Fibroblast of gingiva (primary cell): ENCODE results near the gene LMO3.
"Not testable (repeated sequence)": the region's sequence is repeated elsewhere in the genome, so short reads cannot be mapped to it uniquely, and the experiment has no call there.

Source experiments
- DNase-seq: peaks from one replicate; pipeline ENCODE4 v3.0.0-alpha.2; 2011; ENCODE audit warnings: low read depth

The LMO3 gene

DNA sequence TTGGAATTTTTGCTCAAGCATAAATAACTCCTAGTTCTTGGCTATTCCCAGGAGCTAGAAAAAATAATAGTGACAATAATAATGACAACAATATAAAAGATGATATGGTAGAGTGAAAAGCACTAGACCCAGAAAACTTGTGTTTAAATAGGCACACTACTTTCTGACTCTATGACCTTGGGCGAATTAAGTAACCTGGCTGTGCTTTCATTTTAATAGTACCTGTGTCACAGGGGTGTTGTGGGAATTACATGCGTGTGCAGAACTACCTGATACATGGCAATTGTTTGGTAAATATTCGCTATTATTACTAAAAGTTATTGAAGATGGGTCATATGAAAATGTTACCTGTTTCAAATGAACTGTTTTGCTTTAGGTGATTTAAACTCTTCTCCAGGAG lies 60.1 kb downstream of the LMO3 start:
- DNase-seq = no peak

DNA sequence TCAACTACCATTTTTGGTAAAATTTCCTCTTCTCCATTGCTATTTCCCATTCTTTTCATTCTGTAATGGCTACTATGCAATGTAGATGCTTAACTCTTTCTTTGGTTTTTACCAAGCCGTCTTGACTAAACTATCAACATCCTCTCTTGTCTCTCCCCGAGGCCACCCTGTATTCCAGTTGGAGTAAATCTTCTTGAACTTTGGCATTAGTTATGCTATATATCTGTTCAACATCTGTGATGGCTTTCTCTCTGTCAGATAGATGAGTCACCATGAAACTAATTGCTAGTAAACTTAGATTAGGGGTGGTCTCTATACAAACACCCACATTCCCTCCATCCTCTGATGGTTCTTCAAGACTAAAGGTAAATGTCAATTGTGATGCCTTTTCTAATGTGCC lies 63.4 kb downstream of the LMO3 start:
- DNase-seq = no peak

DNA sequence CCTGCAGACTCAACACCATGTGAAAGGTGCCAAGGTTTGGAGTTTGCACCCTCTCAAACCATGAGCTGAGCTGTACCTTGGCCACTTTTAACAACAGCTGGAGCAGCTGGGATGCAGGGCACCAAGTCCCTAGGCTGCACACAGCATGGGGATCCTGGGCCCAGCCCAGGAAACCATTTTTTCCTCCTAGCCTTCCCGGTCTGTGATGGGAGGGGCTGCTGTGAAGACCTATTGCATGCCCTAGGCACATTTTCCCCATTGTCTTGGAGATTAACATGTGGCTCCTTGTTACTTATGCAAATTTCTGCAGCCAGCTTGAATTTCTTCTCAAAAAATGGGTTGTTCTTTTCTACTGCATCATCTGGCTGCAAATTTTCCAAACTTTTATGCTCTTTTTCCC lies 68.3 kb downstream of the LMO3 start:
- not testable (repeated sequence) for DNase-seq

DNA sequence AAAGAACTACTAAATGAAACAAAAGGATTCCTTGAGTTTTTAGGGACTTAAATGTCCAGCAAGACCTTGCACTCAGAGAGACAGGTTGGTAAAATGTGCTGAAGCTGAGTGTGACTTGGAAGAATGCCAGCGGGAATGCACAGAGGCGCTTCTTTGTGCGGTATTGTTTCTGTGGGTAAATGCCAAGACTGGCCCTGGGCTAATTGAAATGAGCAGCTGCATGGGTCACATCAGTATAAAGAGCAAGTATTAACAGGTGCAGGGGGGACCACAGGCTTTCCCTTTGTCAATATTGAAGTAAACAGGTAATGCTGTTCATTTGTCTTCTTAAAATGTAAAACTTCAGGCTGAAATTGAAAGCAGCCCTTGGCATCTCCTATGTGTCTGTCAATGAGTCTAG lies 74.3 kb downstream of the LMO3 start:
- DNase-seq = no peak

DNA sequence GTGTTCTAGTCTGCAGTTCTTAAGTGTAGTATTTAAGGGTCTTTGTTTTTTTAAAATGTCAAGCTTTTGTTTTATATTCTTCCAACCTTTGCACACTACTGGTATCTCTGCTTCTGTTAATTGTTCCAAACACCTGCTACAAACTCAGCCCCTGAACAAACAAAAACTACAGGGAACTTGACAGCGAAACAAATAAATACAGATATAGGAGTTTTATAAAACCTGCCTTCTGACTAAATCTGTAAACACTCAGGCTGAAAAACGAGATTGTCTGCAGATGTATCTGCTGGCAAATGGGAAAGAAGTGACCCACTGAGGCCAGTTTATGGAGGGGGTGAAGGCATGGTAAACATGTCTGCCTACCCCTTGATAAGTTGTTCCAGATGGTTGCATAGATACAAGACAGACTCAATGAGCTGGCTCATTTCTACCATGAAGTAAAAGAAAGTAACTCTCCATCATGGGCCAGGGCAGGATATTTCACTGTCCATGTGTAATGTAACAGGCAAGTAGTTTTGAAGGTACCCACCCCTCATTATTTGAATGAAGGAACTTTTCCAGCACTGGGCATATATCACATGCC lies 75.6 kb downstream of the LMO3 start:
- no peak for DNase-seq

DNA sequence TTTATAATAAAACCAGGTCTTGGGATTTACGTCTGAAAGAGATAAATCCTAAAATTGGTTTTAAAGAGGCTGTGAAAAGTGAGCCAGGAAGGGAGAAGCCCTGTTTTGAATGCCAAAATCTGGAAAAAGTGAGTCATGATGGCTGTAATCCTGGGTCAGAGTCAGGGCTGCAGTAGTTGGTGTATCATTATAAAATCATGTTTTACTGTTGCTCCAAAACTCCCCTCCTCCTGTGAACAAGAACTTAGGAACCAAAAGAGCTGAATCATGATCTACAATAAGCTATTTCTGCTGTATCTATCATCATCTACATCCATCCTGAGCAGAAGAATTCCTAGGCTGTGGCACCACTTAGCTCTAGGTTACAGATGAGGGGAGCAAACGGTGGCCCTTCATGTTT lies 79.3 kb downstream of the LMO3 start:
- DNase-seq = peak; percentile 91

DNA sequence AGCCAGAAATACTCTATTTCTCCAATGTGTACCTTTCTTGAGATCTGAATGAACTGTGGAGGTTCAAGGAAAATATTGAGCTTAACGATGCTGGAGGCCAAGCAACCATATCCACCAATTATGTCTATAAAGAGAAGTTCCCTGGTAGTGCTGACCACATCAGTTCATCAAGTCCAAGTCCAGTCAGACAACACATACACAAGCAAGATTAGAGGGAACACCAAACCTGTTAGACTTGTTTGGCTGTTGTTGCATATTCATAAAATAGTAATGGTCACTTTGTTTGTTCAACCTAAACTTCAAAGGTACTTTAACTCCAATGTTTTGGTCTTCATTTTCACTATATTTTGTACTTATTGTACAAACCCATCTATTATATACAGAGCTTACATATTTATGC lies 81.6 kb downstream of the LMO3 start:
- DNase-seq = no peak

DNA sequence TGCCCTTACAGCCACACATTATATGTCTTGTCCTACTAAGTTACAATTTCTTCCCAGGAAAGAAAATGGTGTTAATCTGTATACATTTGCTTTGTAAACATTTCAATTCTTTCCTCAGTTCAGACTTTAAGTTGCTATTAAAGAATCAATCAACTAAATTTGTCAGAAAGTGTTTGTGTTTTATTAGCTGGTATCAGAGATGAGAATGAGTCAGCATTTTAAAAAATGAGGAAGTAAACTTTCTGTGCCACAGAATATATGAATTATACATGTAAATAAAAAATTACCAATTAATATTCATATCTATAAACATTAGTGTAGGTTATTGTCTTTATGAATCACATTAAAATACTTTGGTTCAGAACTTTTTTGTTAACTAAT lies 82.0 kb downstream of the LMO3 start:
- DNase-seq = no peak

DNA sequence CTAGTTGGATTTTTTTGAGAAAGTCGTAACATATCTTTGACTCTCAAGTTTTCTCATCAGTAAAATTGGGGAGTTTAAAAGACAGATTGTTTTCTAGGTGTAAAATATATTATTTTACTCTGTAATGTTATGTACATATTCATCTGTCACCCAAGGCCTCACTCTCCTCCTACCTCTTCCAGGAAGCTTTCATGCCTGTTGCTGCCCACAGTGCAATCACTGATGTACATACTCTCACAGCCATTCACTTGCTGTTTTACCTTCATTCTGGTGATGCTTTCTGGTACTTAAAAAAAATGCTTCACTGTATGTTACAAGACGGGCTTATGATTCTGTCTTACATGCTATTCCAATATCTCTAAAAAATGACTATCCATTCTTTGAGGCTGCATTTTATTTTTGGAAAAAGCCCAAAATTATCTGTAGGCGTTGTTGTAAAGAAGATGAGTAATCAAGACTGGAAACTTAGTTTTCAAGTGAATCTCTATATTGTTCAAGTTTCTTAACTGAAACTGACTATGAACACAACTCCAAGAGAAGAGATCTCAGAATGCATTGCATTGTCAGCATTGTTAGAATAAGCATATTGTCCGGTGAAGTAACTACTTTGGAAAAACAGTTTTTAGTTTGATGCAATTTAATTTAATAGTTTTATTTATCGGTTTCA lies 82.5 kb downstream of the LMO3 start:
- no peak for DNase-seq

DNA sequence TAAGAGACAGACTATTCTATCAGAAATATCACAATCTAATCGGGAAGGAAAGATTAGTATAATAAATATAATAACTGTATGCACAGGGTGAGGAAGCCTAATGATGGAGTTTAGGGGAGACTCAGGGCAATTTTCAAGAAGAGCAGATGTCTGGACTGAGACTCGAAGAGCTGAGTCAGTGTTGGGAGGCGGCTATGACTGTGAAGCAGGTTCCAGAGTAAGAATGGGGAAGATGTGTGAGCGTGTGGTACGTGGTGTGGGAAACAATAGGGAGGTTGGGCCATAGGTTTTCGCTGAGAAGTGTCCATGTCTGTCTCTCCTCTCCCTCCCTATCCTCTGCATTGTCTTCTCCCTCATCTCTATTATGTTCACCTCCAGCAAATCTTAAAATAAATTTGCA lies 85.6 kb downstream of the LMO3 start:
- no peak for DNase-seq

DNA sequence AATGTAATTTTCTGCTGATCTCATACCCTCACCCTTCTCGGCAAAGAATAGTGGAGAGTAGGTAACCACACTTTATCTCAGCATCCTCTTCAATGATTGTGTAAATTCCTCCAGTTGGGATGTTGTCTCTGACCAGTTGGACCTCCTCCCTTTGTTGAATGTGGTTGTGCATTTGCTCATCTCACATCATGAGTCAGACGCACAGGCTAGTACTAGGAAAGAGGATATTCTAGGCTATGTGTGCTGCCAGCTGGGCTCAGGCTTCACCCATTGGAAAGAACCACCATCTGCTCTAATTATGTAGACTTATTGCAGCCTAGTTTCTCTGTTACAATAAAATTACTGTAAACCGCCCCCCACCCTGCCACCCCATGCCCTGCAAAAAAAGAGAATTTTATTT lies 90.3 kb downstream of the LMO3 start:
- DNase-seq = peak; percentile 63

DNA sequence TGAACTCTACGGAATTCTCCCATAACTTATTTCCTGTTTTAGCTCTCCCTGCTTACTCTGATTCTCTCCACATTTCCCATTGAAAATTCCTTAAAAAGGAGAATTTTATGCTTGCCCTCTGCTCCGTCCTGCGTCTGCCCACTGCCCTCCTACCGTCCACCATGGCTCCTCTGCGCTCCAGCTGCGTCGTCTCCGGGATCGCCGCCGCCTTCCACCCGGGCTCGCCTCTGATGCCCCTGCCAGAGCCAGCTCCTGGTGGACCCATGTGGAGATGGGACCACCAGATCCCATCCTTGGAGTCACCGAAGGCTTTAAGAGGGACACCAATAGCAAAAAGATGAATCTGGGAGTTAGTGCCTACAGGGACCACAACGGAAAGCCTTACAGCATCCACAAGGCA lies 92.7 kb downstream of the LMO3 start:
- DNase-seq = no peak

DNA sequence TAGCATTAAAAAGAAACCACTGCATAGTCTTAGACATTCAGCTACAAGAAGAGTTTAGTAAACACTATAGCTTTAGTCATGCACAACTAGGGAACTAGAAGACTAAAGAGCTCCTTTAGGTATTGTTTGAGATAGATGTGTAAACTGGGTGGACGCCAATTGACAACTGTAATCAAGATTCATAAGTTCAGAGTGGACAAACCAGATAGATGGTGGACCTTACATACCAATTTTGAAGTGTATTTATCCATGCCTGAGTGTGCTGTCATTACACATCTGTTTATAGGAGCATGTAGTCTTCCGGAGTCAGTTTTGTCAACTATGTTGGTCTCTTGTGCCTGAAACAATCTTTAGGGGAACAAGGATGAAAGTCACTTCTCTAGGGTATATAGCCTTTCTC lies 96.6 kb downstream of the LMO3 start:
- DNase-seq = no peak

DNA sequence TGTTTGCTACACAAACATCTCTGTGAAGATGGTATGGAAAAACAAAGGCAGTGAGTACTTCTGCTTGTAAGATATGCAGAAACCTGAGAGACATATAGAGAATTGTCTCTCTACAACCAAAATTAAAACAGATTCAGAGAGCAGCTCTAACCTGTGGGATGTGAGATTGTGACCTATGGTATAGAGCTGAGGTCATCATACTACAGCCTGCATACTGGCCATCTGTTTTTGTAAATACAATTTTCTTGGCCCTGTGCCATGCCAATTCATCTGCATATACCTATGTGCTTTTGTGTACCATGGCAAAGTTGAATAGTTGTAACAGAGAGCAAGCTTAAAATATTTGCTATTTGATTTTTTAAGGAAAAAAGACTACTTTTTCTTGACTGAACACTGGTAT lies 99.6 kb downstream of the LMO3 start:
- no peak for DNase-seq

DNA sequence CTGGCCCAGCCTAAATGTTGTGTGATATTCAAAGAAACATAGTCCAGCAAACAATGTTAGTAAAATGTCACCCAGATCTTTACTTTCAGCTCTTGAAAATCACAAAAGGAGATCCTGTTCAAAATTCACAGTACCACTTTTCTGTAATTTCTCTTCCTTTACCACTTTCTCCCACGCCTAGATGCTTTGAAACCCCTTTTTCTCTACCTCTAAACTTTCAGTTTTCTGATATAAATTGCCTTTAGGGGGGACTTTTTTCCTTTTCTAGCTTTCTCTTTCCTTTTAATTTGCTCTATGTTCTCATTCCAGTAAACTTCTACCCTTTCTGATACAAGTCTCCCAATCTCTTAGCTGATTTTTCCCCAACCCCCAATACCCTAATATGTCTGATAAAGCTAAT lies 101.8 kb downstream of the LMO3 start:
- no peak for DNase-seq

DNA sequence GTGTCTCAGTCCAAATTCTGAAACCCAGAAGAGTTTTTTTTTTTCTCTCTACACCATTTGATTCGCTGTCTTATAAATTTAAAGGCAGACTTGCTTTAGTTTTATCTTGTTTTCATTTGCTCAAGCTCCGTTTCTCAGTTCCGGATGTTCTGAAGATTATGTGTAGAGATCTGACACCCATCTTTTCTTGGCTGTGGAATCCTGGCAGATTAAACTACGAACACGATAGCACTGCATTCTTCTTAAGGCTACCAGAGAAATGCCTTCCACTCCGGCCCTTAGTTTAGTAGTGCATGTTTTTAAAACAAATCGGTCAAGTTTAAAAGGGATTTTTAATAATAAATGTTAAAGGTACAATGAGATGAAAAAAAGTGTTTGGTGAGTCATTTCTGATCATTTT lies 106.4 kb downstream of the LMO3 start:
- no peak for DNase-seq
